NCI-H128 (cell line): ENCODE measurements around the gene HINT2.
A peak's percentile ranks its signal among the peaks of the same experiment; 100 is the strongest.

Experiments
- DNase-seq: peaks from one replicate; lab custom pipeline; 2025; ENCODE audit not compliant: unreplicated experiment; lab: John Stamatoyannopoulos, UW

HINT2 gene

GRCh38 chr9:35814841-35815543, at the start of gene HINT2:
Gene HINT2 (minus strand): TSS chr9:35815042. CDS start chr9:35814979, 63 bp downstream.
- peak; percentile 97 for DNase-seq

GRCh38 chr9:35863583-35863982, 48.7 kb upstream of the HINT2 start:
- no peak for DNase-seq

GRCh38 chr9:35862328-35862727, 47.5 kb upstream of the HINT2 start:
- DNase-seq, result no peak

- DNase-seq, result no peak
Observed at GRCh38 chr9:35861161-35861897, 46.5 kb upstream of the HINT2 start.

GRCh38 chr9:35859990-35860339, 45.1 kb upstream of the HINT2 start:
- no peak for DNase-seq

GRCh38 chr9:35859310-35859989, 44.6 kb upstream of the HINT2 start:
- DNase-seq, result no peak

- DNase-seq, result no peak
Observed at GRCh38 chr9:35858458-35858857, 43.6 kb upstream of the HINT2 start.

- DNase-seq, result no peak
Observed at GRCh38 chr9:35856882-35857281, 42.0 kb upstream of the HINT2 start.

GRCh38 chr9:35856206-35856605, 41.4 kb upstream of the HINT2 start:
- DNase-seq, result no peak

GRCh38 chr9:35854091-35854762, 39.4 kb upstream of the HINT2 start:
- no peak for DNase-seq

GRCh38 chr9:35852876-35853865, 38.3 kb upstream of the HINT2 start:
- no peak for DNase-seq

- no peak for DNase-seq
Observed at GRCh38 chr9:35852267-35852815, 37.5 kb upstream of the HINT2 start.

- DNase-seq, result no peak
Observed at GRCh38 chr9:35847792-35848572, 33.1 kb upstream of the HINT2 start.

GRCh38 chr9:35845824-35846771, 31.3 kb upstream of the HINT2 start:
- DNase-seq, result no peak

- DNase-seq, result no peak
Observed at GRCh38 chr9:35844628-35845270, 29.9 kb upstream of the HINT2 start.

GRCh38 chr9:35842795-35843194, 28.0 kb upstream of the HINT2 start:
- DNase-seq, result no peak

- no peak for DNase-seq
Observed at GRCh38 chr9:35842020-35842745, 27.3 kb upstream of the HINT2 start.
